Upper lobe of left lung (tissue), 6 donors: ENCODE results near the gene ZNF366. TPM values are rescaled to one million over a fixed set of nuclear protein-coding genes. Genes with fewer than 3 reads are reported as not detected.
A peak's percentile ranks its signal among the peaks of the same experiment; 100 is the strongest.

Source experiments
- ATAC-seq, 2 donors: fragments of 200-7000 bp; cut with Tn5 transposase; one replicate each; pipeline ENCODE4 v1.9.1; 2022; ENCODE audit warnings: mild to moderate bottlenecking in 2 of 2, moderate library complexity in 2 of 2; ENCODE audit not compliant: low FRiP score in 2 of 2
- DNase-seq, 2 donors: peaks; one replicate each; pipeline ENCODE4 v3.0.0-alpha.2; 2019 to 2020
- H3K27ac ChIP-seq, 4 donors: fragments of 200-600 bp; sonication (generic); one replicate each; pipeline ENCODE4 v1.5.1; 2016 to 2019
- H3K27me3 ChIP-seq, 4 donors: fragments of 200-600 bp; sonication (generic); one replicate each; pipeline ENCODE4 v1.5.1; 2017 to 2019
- H3K36me3 ChIP-seq, 4 donors: fragments of 200-600 bp; sonication (generic); one replicate each; pipeline ENCODE4 v1.5.1; 2016 to 2019
- H3K4me1 ChIP-seq, 4 donors: fragments of 200-600 bp; sonication (generic); one replicate each; pipeline ENCODE4 v1.5.1; 2018 to 2019
- H3K4me3 ChIP-seq, 4 donors: fragments of 200-600 bp; sonication (generic); one replicate each; pipeline ENCODE4 v1.5.1; 2017 to 2019; ENCODE audit warnings: mild to moderate bottlenecking in 2 of 4, moderate library complexity in 1 of 4
- H3K9me3 ChIP-seq, 4 donors: fragments of 200-600 bp; sonication (generic); one replicate each; pipeline ENCODE4 v1.5.1; 2018 to 2019
- CTCF ChIP-seq, 6 experiments: fragments of 450-650 bp in 4 of 6; fragments of 200-600 bp in 2 of 6; sonication (generic) in 2 of 6; IDR thresholded peaks; one replicate each; pipeline ENCODE4 v1.5.1; 2016 to 2019; ENCODE audit warnings: antibody characterized with exemption in 6 of 6
- EP300 ChIP-seq, 4 donors: sonication (generic); formaldehyde crosslinking; IDR thresholded peaks; one replicate each; pipeline ENCODE4 v1.5.1; 2017; ENCODE audit warnings: antibody characterized with exemption in 4 of 4, control low read depth in 2 of 4
- POLR2A ChIP-seq, 4 donors: fragments of 450-650 bp; IDR thresholded peaks; one replicate each; pipeline ENCODE4 v1.5.1; 2016 to 2017; ENCODE audit warnings: antibody characterized with exemption in 4 of 4, mild to moderate bottlenecking in 2 of 4
- POLR2AphosphoS5 ChIP-seq, 2 donors: sonication (generic); formaldehyde crosslinking; IDR thresholded peaks; one replicate each; pipeline ENCODE4 v1.5.1; 2017; ENCODE audit warnings: antibody characterized with exemption in 2 of 2
- WGBS, 2 donors: methylation state at CpG; one replicate each; pipeline ENCODE4 v1.1.5; 2017 to 2018; 5-methylcytosine and 5-hydroxymethylcytosine counted together
- total RNA-seq, 6 donors: library from RNA; depleted of rRNA in 4 of 6; stranded (reverse); fragments of >200 nt in 4 of 6; gene quantifications; one replicate each; pipeline versions ENCODE4 v1.1.0 to v1.2.1, GENCODE V29; 2016 to 2021
- donor health status: DM: no; HTN: no; CAD: no; lungs with moderate emphysema.
- donor health status: DM: no; HTN: yes; CAD: no; lungs with severe emphysema.

The ZNF366 gene
- total RNA-seq, 6 donors from 2014 or later = 3.1 to 12.4 (median 6.3) TPM

- no peak overlapping the region for H3K4me3 ChIP-seq
- peak overlapping the region in 2 of 4 donors; percentile 2 to 8 for H3K27ac ChIP-seq
- no peaks in the 10 kb centered on the region for H3K9me3 ChIP-seq
- WGBS, 2 donors = 61 to 64% methylated on average over 5 of the region's 5 CpGs
- no peak for DNase-seq
- peaks cover 0 to 4% (median 0%) of the 10 kb centered on the region in 4 donors for H3K36me3 ChIP-seq
- peak in 1 of 2 donors; percentile 83 for ATAC-seq
- TF ChIP-seq CTCF (IDR thresholded peaks at IDR 0.05) = no peak
- no peak for TF ChIP-seq EP300 (IDR thresholded peaks at IDR 0.05)
- no peak for TF ChIP-seq POLR2A (IDR thresholded peaks at IDR 0.05)
- no peak for TF ChIP-seq POLR2AphosphoS5 (IDR thresholded peaks at IDR 0.05)
- no peaks in the 10 kb centered on the region for H3K27me3 ChIP-seq
- peaks cover 0 to 8% (median 4%) of the 10 kb centered on the region in 4 donors for H3K4me1 ChIP-seq
Measured at GRCh38 chr5:72494623-72495124, 12.5 kb downstream of the ZNF366 start.

GRCh38 chr5:72489536-72489935, 17.7 kb downstream of the ZNF366 start:
- no peak overlapping the region for H3K4me3 ChIP-seq
- peaks cover 0 to 7% (median 0%) of the 10 kb centered on the region in 4 donors for H3K36me3 ChIP-seq
- DNase-seq (no peak), ATAC-seq (no peak)
- H3K27me3 ChIP-seq = no peaks in the 10 kb centered on the region
- no peak for TF ChIP-seq CTCF (IDR thresholded peaks at IDR 0.05)
- no peak for TF ChIP-seq POLR2A (IDR thresholded peaks at IDR 0.05)
- TF ChIP-seq POLR2AphosphoS5 (IDR thresholded peaks at IDR 0.05) = no peak
- TF ChIP-seq EP300 (IDR thresholded peaks at IDR 0.05) = no peak
- H3K27ac ChIP-seq = no peak overlapping the region
- peaks cover 3 to 14% (median 8%) of the 10 kb centered on the region in 4 donors for H3K4me1 ChIP-seq
- H3K9me3 ChIP-seq = no peaks in the 10 kb centered on the region

- no peak for ATAC-seq
- Histone ChIP-seq H3K9me3 (no peaks in the 10 kb centered on the region), H3K4me1 (peaks cover 3 to 11% (median 8%) of the 10 kb centered on the region in 4 donors), H3K27ac (no peak overlapping the region), H3K36me3 (peaks cover 0 to 7% (median 0%) of the 10 kb centered on the region in 4 donors), H3K4me3 (no peak overlapping the region), H3K27me3 (no peaks in the 10 kb centered on the region)
- no peak for DNase-seq
- TF ChIP-seq CTCF (IDR thresholded peaks at IDR 0.05) (no peak), EP300 (IDR thresholded peaks at IDR 0.05) (no peak), POLR2A (IDR thresholded peaks at IDR 0.05) (no peak), POLR2AphosphoS5 (IDR thresholded peaks at IDR 0.05) (no peak)
Measured at GRCh38 chr5:72488756-72489155, 18.5 kb downstream of the ZNF366 start.

- Histone ChIP-seq H3K4me3 (no peak overlapping the region), H3K27ac (peak overlapping the region in 1 of 4 donors; percentile 27), H3K9me3 (no peaks in the 10 kb centered on the region), H3K27me3 (no peaks in the 10 kb centered on the region), H3K4me1 (peaks cover 3 to 11% (median 8%) of the 10 kb centered on the region in 4 donors), H3K36me3 (peaks cover 0 to 14% (median 0%) of the 10 kb centered on the region in 4 donors)
- DNase-seq = no peak
- 77 to 83% methylated on average over 2 of the region's 2 CpGs for WGBS, 2 donors
- TF ChIP-seq POLR2A (IDR thresholded peaks at IDR 0.05) (no peak), EP300 (IDR thresholded peaks at IDR 0.05) (no peak), CTCF (IDR thresholded peaks at IDR 0.05) (no peak), POLR2AphosphoS5 (IDR thresholded peaks at IDR 0.05) (no peak)
- ATAC-seq = no peak
Measured at GRCh38 chr5:72487177-72487576, 20.0 kb downstream of the ZNF366 start.

GRCh38 chr5:72486371-72486770, 20.8 kb downstream of the ZNF366 start:
- ATAC-seq = peak; percentile 36 to 40

More at GRCh38 chr5:72486371-72486770, 20.8 kb downstream of the ZNF366 start:
- Histone ChIP-seq H3K27ac (peak overlapping the region in 2 of 4 donors; percentile 24 to 34), H3K9me3 (no peaks in the 10 kb centered on the region), H3K4me1 (peaks cover 3 to 11% (median 8%) of the 10 kb centered on the region in 4 donors), H3K4me3 (no peak overlapping the region), H3K36me3 (peaks cover 0 to 14% (median 0%) of the 10 kb centered on the region in 4 donors), H3K27me3 (no peaks in the 10 kb centered on the region)
- no peak for DNase-seq
- TF ChIP-seq EP300 (IDR thresholded peaks at IDR 0.05) = no peak
- no peak for TF ChIP-seq POLR2A (IDR thresholded peaks at IDR 0.05)
- TF ChIP-seq POLR2AphosphoS5 (IDR thresholded peaks at IDR 0.05) = peak in 1 of 2 donors; percentile 18
